T1000 (cell line): ENCODE results near the gene WNT5A.

Experiments
- DNase-seq: peaks from one replicate; lab custom pipeline; 2025; ENCODE audit warnings: mixed read lengths; lab: John Stamatoyannopoulos, UW

Gene WNT5A

DNA sequence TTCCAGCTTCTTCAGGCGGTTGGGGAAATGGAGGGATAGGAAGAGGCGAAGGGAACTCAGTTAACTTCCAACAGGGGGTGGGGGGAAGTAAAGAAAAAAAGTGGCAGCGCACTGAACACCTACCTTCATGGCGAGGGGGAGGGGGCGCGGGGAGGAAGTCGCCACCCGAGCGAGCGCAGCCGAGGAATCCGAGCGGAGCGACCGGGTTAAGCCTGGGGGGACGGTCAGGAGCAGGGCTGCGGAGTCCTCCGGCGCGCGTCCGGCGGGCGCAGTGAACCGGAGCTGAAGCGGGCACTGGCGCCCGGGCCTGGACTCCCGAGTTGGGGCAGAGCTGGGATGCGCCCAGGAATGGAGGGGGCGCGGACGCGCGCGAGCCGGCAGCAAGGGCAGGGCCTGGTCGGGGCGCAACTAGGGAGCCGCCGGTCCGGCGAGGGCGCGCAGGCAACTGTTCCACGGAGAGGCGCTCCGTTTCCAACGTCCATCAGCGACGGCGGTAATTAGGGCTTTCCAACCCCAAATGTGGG lies at the start of gene WNT5A:
TSS of gene WNT5A (minus strand) at position 450 of the 524 bp plus-strand sequence. CDS start at position 129, 321 bp downstream.
- peak; percentile 70 for DNase-seq

DNA sequence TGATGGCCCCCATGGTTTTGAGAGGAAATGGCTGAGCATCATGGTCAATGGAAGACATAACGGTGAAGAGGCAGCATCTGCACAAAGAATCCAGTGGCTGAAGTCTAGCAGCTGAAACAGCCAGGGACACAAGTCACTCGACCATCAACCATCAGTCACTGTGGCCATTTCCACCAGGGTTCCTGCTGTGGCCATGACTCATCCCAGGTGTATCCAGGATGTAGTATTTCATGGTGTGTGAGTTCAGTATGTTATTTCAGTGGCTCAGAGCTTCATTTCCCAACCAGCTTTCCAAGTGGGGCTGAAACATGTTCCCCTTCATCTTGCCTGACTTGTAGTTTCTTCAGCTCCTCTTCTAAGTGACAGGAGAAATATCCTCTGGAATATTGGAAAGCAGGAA lies 47.8 kb upstream of the WNT5A start:
- DNase-seq = no peak

DNA sequence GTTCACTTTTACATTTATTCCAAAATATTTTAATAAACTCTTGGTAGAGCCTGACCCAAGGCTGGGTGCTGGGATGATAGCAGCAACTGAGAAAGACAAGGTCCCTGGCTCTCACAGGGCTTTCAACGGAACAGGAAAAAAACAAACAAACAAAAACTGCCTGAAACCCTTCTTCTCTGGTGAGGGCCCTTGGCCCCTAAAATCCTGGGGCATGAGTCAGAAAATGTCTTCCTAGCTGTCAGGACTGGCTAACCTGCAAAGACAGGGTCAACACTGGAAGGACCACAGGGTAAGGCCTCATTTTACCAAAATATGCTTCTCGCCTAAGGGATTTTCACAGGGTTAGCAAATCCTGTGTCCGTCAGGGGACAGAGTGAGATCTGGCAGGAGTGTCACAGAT lies 45.7 kb upstream of the WNT5A start:
- no peak for DNase-seq

DNA sequence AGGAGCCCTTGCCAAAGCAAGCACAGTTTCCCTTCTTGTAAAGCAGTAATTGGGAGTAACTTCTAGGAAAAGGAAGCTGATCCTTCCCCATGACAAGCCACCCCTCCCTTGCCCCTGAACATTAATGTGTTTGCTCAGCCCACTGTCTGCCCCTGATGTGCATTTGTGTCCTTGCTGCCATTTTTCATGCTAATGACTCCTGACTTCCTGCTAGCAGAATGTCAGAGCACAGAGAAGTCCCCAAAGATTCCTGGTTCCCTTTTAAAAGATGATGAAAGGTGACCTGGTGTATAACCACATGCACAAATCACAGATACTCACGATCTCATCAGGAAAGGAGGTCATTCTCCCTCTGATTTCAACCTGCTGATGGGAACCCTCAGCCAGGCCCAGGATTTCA lies 44.2 kb upstream of the WNT5A start:
- DNase-seq = no peak

DNA sequence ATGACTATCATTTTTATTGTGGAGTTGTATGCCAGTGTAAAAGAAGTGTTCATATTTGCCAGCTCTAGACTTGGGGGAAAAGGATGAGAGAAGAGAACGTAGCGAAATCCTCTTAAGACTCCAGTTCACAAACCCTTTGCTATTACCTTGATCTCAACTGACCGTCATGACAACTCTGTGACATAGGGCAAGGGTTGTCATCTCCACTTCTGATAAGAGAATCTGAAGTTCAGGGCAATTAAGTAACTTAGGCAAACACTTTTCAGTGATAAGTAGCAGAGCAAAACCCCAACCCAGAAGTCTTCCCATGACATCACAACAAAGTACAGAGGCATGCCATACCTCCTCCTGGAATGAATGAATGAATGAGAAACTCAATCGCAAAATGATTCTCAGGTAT lies 40.3 kb upstream of the WNT5A start:
- DNase-seq = no peak

DNA sequence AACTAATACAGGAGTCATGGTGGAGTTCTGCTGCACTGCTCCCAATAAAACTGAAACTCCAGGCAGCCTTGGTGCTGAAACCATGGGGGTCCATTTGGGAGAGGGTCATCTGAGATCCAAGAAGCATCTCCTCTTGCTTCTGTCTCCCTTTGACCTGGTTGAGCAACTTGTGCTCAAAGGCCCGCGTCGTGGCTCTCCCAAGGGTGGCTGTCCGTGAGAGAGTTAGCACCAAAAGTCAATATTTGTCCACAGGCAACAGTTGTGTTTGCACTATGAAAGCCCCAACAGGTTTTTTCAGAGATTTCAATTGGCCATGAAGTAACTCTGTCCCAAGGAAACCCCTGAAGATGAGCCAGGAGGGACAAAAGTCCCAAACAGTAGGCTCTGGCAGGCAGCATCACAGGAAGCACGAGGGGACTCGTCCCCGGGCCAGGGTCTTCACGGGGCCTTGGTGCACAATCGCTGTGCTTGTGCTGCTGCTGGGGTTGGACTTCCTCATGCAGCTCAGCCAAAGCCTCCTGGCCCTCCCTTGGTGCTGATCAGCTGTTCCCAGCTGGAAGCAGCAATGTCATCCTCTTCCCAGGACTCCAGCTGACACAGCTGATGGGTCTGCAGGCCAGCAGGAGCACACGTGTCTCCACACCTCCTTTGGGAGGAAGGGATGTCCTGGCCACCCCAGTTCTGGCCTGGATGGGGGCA lies 39.4 kb upstream of the WNT5A start:
- DNase-seq = no peak

DNA sequence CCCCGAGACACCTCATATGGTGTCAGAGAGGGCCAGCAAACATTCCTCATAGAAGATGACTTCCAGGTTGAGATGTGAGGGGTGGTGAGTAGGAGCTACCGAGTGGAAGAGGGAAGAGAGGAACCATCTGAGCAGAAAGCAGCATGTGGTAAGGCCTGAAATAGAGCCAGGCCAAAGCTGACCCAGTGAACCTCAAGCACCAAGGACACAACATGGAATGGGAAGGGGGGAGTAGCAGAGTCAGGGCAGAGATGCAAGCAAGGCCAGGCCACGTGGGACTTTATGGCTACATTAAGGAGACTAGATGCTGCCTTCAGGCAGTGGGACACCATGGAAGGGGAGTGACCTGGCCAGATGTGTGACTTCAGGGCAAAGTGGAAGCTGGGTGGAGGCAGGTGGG lies 38.3 kb upstream of the WNT5A start:
- no peak for DNase-seq

DNA sequence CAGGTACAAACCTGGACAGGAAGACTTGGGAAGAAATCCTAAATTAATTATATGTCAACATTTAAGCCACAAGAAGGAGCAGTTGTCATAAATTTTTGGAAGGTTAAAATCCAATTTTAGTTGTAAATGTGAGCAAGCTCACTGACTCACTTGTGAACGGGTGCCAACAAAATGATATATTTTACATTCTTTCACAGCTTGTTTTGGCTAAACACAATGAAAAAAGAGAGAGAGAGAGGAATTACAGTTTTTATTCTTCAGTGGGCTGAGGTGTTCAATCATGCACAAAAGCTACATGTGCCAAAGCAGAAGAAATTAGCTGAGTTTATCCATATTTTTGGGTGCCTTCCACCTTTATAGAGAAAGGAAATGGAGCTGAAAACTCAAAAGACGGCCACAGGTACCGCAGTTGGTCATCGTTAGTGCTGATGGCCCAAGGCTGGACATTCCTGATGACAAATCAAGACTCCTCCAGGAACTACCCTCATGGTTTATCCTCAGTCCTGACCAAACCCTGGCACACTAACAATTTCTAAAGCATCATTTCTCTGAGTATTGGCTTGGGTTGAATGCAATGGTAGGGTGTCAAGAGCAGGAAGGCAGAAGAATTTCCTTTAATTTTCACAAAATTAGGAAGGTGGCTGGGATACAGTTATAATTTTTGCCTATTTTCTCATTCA lies 37.6 kb upstream of the WNT5A start:
- no peak for DNase-seq

DNA sequence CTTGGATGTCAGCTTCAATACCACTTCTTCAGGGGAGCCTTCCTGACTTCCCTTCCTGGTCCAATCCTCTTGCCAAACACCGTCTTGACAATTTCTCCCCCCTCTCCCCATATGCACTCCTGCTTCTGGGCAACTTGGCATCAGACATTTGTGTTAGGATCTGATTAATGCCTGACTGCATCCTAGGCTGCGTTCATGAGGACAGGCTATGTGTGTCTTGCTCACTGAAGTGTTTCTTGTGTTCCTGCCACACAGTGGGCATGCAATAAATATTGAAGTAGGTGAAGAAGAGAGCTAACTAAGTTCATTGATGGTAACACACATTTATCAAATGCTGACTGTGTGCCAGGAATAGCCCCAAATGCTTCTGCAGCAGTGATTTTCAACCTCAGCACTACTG lies 36.4 kb upstream of the WNT5A start:
- DNase-seq = no peak

DNA sequence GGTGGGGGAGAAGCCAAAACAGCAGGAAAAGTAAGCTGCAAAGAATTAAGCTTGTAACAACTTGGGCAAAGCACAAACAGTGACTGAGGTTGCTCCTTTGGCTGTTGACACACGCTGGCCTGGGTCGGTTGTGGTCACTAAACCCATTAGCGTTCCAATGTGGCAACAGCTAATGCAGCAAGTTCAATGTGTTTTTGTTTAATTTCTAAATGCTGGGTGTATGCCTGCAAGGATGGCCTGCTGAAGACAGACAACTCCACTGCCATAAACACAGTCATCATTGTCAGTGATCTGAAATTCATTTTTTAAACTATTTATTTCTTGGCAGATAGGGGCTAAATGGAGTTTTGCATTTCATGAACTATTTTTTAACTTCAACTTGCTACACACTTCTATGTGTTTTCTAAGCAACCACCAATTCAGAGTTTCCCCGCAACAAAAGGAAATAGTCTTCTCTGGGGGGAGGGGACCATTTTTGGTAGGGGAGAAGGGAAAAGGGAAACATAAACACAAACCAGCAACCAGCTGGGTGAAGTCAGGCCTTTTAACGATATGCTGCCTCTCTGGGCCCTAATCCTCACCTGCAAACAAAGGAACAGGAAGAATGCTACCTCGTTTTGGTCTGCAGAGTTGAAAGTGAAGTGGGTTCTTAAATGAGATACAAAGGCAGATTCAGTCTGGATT lies 34.8 kb upstream of the WNT5A start:
- no peak for DNase-seq

DNA sequence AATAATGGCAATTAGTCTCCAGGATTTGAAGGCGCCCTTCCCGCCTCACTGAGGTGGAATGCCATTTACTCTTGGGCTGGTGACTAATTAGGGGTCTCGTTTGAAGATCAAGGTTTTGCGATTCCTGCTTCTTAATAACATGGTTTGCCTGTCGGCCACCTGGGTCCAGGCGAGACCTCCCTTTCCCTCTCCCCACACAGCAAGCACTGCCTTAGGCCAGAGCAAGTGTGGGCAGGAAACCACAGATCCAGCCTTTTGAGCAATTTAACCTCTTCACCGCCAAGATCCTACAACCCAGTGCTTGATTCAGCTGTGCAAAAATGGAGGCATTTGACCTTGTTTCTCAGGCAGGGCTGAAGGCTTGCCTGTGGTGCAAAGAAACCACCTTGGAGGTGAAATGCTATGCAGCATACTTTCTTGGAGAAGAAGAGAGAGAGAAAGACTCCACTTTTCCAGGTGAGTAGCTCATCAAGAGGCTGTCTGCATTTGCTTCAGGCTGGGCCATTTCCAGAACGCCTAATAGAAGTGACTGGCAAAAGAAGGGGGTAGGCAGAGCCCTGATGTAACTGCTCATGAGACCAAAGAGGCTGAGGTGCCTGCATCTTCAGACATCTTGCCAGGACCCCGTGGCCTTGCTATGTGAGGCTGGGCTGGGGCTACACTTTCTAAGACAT lies 34.1 kb upstream of the WNT5A start:
- no peak for DNase-seq

DNA sequence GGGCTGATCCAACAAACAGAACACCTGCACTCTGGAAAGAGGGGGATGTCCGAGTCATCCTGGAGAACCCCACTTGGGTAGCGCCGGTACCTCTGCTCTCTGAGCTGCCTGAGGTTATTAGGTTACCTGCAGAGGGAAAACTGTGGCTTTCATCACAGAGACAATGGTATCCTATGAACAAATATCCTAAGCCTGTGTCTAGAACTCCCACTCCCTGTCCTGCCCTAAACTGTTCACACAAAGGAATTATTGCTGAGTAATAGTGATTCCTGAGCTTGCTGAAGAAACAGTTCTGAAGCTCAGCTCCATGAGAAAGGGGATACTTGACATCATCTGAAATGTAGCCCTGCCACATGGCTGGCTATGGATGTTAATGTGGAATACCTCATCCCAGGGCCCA lies 31.9 kb upstream of the WNT5A start:
- no peak for DNase-seq

DNA sequence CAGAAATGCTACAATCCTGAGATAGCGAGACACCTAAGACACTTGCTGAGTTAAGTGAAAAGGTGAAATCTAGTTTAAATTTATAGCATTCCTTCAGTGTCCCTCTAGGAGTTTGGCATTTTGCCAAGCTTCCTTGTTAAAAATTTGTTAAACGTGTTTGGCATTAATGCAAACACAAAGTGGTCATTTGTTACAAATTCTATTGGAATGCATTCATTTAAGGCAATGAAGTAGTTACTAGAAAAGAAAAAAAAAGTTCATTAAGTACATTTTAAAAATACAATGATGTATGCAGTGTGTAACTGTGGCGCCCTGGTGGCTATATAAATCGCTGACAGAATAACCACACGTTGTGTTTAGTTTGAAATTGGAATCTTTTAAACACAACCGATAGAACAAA lies 31.3 kb upstream of the WNT5A start:
- no peak for DNase-seq

DNA sequence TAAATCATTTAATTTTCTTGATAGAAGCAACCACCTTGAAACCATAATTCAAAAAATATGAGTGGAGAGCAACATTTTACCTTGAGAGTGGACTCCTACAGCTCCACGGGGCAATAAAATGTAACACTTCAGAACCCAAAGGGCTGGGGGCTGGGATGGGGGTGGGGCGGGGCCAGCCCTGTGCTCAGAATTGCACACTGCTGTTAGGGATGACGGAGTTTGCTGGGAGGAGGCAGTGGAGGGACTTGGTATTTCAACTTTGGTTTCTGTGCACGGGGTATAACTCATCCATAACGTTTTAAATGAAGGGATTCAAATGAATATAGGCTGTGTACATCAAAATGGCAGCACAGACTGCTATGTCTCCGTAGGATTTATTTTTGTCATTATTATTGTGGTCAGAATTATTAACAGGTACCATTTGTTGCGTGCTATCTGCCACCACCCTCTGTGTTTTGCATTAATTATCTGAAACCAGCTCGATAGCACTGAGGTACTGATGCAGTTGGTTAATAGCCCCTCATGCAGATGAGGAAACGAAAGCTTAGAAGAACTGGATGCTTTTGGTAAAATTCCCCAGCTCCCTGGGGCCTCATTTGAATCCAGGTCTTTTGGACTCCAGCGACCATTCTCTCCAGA lies 29.4 kb upstream of the WNT5A start:
- no peak for DNase-seq

DNA sequence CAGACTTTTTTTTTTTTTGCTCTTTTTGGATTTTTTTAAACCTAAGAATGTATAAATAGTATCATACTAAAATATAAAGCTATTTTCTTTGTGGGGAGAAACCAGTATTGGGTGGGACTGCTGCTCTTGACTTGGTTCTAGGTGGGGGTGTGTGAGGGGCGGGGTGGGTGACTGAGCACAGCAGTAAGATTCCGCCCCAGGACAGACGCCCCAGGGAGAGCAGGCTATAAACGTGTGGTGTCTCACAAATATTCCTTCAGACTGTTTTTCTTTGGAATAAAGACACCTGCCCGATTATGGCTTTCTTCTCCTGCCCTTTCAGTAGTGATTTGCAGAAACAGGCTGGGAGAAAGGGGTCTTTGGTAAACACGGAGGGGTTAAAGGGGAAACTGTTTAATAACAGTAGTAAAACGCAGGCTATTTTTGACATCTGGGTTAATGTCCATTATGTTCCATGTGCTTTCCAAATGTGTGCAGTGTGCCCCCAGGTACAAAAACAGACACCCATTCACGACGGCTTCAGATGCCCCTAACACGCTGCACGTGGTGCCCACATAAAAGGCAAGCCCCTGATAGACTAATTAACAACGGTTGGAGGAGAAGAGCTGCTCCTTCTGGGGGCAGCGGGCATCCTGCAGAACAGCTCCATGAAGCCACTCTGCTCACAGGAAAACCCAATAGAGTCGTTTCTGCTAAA lies 28.6 kb upstream of the WNT5A start:
- DNase-seq = no peak

DNA sequence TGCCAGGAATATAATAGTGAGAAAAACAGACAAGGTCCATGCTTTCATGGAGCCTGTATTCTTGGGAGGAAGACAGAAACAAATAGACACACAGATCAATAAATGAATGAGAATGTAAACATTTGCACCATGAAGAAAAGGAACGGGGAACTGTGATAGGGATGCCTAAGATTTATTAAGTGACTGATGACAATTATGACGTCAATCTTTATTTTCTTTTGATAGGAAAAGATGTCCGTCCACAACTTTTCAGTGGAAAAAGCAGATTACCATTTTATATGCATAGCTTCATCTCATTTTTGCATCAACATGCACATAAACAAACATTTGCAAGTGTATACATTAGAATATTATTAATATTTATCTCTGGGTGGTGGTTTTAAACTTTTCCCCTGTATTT lies 27.9 kb upstream of the WNT5A start:
- DNase-seq = no peak

DNA sequence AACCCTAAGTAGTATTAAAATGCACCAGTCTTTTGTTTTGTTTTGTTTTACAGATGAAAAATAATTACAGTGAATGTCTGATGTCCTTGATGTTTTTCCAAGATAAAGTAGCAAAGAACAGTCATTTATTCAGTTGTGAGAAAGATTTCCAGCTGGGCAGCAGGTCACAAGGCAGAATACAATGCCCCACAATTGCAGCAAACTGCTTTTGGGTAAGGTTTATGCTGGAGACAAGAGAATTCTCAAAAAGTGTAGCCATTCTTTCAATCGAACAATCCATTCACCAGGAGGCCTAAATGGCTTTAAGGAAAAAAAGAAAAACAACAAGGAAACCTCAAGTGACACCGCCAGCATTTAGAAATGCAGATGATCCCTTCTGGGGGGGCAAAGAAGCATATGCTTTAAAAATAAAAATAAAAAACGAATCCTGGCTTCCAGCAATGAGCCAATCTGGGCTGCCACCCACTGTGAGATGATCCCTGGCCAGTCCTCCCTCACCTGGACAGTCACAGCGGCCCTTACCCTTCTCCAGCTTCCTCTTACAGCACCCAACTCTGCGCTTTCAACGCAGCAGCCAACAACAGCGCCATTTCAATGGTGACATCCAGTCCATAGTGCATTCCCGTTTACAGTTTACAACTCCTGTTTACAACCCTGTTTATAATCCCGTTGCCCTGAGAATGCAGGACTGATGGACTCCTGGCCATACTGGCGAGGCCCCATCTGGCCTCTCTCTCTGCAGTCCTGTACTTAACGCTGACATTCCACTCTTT lies 25.7 kb upstream of the WNT5A start:
- DNase-seq = no peak

DNA sequence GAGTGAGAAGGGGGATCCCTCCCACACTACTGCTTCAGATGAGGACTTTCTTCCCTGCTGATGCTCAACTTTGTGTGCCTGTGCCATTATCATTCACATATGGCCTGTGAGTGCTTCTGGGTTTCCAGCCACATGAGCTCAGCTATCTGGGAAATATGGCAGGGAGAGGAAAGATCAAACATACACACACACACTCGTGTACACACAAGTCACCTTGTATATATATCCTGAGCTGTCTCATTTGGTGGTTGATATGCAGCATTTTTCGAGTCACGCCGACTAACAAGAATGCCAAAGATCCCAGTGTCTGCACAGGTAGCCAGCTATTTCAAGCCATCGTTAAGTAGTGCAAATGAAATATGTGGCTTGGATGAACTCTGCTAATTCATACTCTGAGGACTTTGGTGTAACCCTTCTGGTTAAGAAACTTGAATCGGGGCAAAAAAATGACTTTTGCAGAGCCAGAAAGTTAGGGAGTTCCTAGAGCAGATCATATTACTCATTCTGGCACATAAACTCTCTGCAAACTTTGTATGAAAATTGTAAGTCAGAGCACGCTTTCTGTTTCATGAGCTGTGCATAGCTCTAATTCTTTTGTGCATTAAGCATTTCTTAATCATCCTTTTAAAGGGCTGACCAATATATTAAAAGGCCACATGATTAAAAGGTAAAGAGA lies 24.9 kb upstream of the WNT5A start:
- no peak for DNase-seq

DNA sequence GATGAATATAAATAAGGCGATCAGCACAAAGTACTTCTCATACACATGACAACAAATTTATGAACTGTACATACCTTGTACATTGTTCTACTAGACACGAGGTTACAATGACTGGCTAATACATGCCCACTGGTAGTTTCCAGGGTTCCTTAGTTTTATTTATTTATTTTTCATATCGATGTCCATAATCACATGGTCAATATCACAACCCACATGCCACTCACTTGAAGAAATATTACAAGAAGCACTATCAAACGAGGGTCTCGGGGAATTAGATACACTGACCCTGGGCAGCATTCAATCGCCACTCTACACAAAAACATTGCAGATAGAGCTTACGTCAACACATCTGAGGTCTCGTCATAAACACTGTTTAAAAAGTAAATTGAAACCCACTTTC lies 21.2 kb upstream of the WNT5A start:
- no peak for DNase-seq

DNA sequence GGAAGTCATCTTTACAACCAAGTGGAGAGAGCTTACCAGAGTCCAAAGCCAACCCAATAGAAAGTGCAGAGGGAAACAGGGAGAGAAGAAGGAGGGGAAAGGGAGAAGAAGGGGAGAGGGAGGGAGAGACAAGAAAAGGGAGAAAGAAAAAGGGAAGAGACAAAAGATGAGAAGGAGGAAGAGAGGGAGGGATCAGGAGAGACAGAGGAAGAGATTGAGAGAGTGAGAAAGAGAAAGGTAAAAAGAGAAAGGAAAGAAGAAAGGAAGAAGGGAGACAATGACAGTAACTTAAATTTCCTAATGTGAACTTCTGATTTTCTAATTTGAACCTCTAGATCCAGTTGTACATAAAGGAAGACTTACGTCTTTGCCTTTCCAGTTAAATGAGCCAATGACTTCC lies 20.7 kb upstream of the WNT5A start:
- no peak for DNase-seq
